Activated CD4-positive, alpha-beta memory T cell treated with anti-CD3 and anti-CD28 coated beads for 36 hours (primary cell): Measurements from ENCODE around the gene TMEM244. TPM values are rescaled to one million over a fixed set of nuclear protein-coding genes. Genes with fewer than 3 reads are reported as not detected.

ENCODE experiments used
- CTCF ChIA-PET: fragments of 350-600 bp; sonication (Branson Sonifier 250); formaldehyde crosslinking; loops from one replicate; lab custom pipeline; 2021; ENCODE audit warnings: antibody characterized with exemption, inconsistent platforms; lab: Charles Lee
- POLR2A ChIA-PET: fragments of 350-600 bp; sonication (Branson Sonifier 250); formaldehyde crosslinking; loops from one replicate; lab custom pipeline; 2021; ENCODE audit warnings: antibody characterized with exemption; lab: Charles Lee
- DNase-seq: peaks from one replicate; pipeline ENCODE4 v3.0.0-alpha.2; 2020
- H3K27ac Mint-ChIP-seq: one replicate; pipeline ENCODE4 v1.8.0; 2021; ENCODE audit warnings: mixed read lengths
- H3K27me3 Mint-ChIP-seq: one replicate; pipeline ENCODE4 v1.8.0; 2021; ENCODE audit warnings: mixed read lengths
- H3K36me3 Mint-ChIP-seq: one replicate; pipeline ENCODE4 v1.8.0; 2021; ENCODE audit warnings: mixed read lengths
- H3K4me1 Mint-ChIP-seq: one replicate; pipeline ENCODE4 v1.8.0; 2021; ENCODE audit warnings: low read depth, mixed read lengths
- H3K4me3 Mint-ChIP-seq: one replicate; pipeline ENCODE4 v1.8.0; 2021; ENCODE audit warnings: mild to moderate bottlenecking, mixed read lengths
- H3K9me3 Mint-ChIP-seq: one replicate; pipeline ENCODE4 v1.8.0; 2021; ENCODE audit warnings: mixed read lengths
- intact Hi-C: fragments of 100-400 bp; cut with micrococcal nuclease; formaldehyde crosslinking; loops from one replicate; pipeline ENCODE4 v1.15.1; 2023
- total RNA-seq, 2 experiments: library from RNA; stranded (reverse); gene quantifications; one replicate each; pipeline ENCODE4 v1.2.3, GENCODE V29; 2021

TMEM244 gene, protein sequence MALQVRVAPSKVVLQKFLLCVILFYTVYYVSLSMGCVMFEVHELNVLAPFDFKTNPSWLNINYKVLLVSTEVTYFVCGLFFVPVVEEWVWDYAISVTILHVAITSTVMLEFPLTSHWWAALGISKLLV
- total RNA-seq, result not detected

DNA sequence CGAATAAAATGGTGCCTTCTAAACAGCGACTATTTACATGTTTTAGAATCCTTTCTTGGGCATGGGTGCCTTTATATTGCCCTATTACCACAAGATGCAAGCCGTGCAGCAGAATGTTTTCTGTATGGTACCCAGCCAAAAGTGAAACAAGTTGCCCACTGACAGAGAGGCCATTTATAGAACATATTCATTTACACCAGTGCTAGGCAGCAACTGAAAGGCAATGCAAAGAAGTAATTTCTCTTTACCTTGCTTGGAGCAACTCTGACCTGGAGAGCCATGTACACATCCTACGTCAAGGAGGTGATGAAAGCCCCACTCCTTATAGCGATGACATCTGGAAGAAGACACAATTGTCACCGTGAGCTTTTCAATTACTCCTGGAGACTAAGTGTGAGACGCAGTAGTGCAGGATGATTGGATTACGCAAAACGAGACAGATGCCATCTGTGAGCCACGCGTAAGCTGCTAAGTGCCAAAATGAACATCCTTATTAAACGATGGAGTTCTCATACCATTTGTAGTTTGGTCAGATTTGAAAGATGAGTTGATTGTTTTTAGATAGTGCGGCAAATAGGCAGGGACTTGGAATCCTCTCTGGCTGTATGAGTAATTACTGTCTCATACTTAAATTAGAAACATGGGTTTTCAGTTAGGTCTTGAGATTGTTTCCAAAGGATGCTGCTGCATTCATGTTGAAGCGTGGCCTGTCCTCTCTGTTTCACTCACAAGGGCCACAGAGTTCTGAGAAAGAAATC lies at the start of gene TMEM244:
Gene TMEM244 (minus strand): TSS at position 408 of the 758 bp plus-strand sequence. CDS start 127 bp downstream, at position 281.
- peaks cover 14% of the 10 kb centered on the region for H3K4me1 Mint-ChIP-seq
- H3K9me3 Mint-ChIP-seq, result peaks cover 2% of the 10 kb centered on the region
- no peaks in the 10 kb centered on the region for H3K27me3 Mint-ChIP-seq
- peak within 1 kb of the TSS; percentile 41 for H3K4me3 Mint-ChIP-seq
- ChIA-PET POLR2A (interaction anchor here (1.5 kb wide), 1 partner anchor 15 kb away, joined by 4 read pairs; no protein-coding TSS in a partner anchor), CTCF (interaction anchor here (0.7 to 1.6 kb wide), 2 partner anchors 77 to 156 kb away, joined by 3 read pairs; no protein-coding TSS in a partner anchor)
- intact Hi-C loops, result loop anchor here (1.0 to 2.0 kb wide), 2 partner anchors 14 to 370 kb away; no protein-coding TSS in a partner anchor
- H3K27ac Mint-ChIP-seq, result peak within 1 kb of the TSS; percentile 19
- H3K36me3 Mint-ChIP-seq, result no peaks in the 10 kb centered on the region
- DNase-seq, result peak; percentile 26

DNA sequence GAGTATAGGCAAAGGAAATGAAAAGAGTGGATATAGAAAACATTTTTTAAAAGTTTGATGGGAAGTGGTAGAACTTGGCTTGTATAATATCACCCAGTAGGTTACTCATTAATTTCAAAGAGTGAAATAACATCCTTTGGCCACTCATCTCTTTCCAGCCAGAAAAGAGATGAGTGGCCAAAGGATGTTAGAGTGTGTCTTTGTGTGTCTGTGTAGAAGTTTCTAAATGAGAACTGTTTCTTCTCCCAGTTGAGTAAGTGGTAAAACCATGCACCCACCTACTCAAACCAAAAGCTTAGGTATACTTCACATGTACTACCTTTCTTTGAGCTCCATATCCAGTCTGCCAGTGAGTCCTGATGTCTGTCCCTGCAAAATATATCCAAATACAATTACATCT lies 47.7 kb upstream of the TMEM244 start:
- POLR2A ChIA-PET, result no interaction called here
- H3K27ac Mint-ChIP-seq, result no peak overlapping the region
- H3K27me3 Mint-ChIP-seq, result no peaks in the 10 kb centered on the region
- H3K9me3 Mint-ChIP-seq, result no peaks in the 10 kb centered on the region
- H3K4me1 Mint-ChIP-seq, result peaks cover 9% of the 10 kb centered on the region
- no peak for DNase-seq
- CTCF ChIA-PET, result interaction anchor here (1.5 kb wide), 1 partner anchor 113 kb away, joined by 5 read pairs; no protein-coding TSS in a partner anchor
- intact Hi-C loops, result loop anchor here (5.0 kb wide), 1 partner anchor 118 kb away; no protein-coding TSS in a partner anchor
- no peak overlapping the region for H3K4me3 Mint-ChIP-seq
- H3K36me3 Mint-ChIP-seq, result no peaks in the 10 kb centered on the region

DNA sequence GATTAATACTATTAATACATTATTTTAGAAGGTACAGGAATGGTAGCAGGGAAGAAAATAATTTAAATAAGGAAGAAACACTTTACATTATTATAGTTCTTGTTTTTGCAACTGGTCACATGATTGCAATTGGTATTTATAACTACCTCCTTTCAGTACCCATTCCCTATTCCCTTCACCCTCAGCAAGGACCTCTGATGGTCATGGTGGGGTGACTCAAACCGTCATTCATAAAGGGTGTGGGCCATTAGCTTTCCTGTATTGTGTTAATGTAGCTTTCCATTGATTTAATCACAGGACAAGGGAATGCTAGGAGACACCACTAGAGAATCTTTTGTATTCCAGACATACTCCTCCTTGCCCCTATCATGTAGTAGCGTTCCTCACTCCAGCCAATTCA lies 47.2 kb upstream of the TMEM244 start:
- Mint-ChIP-seq H3K27ac (no peak overlapping the region), H3K27me3 (no peaks in the 10 kb centered on the region), H3K36me3 (no peaks in the 10 kb centered on the region), H3K9me3 (no peaks in the 10 kb centered on the region), H3K4me3 (no peak overlapping the region), H3K4me1 (peaks cover 9% of the 10 kb centered on the region)
- intact Hi-C loops, result loop anchor here (5.0 kb wide), 1 partner anchor 119 kb away; no protein-coding TSS in a partner anchor
- CTCF ChIA-PET, result interaction anchor here (1.5 to 1.6 kb wide), 2 partner anchors 113 to 133 kb away, joined by 5 read pairs; no protein-coding TSS in a partner anchor
- POLR2A ChIA-PET, result no interaction called here
- no peak for DNase-seq

DNA sequence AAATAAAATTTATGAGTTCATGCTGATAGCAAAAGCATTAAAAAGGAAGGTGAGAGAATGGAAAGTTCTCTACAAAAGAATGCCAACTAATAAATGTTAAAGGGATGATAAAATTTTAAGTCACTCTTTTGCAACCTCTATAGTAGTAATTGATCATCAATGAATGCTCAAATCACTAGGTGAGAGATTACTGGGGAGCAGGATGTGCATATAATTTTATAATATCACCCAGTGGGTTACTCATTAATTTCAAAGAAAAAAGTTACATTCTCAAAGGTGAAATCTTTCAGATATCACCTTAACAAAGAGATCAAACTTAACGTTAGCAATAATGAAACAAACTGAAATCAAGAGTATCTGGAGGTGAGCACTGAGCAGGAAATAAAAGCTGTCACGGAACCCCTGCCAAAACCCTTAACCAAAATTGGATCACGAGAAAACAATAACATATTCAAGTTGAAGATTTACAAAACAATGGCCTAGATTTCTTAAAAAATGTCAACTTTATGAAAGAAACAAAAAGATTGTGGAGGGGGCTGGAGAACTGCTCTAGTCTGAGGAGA lies 45.5 kb upstream of the TMEM244 start:
- DNase-seq, result no peak
- no peaks in the 10 kb centered on the region for H3K9me3 Mint-ChIP-seq
- H3K4me3 Mint-ChIP-seq, result no peak overlapping the region
- peaks cover 9% of the 10 kb centered on the region for H3K4me1 Mint-ChIP-seq
- peaks cover 1% of the 10 kb centered on the region for H3K27me3 Mint-ChIP-seq
- H3K36me3 Mint-ChIP-seq, result no peaks in the 10 kb centered on the region
- ChIA-PET CTCF (interaction anchor here (1.6 kb wide), 1 partner anchor 131 kb away, joined by 5 read pairs; no protein-coding TSS in a partner anchor), POLR2A (no interaction called here)
- no peak overlapping the region for H3K27ac Mint-ChIP-seq
- intact Hi-C loops, result loop anchor here (5.0 kb wide), 1 partner anchor 121 kb away; no protein-coding TSS in a partner anchor

DNA sequence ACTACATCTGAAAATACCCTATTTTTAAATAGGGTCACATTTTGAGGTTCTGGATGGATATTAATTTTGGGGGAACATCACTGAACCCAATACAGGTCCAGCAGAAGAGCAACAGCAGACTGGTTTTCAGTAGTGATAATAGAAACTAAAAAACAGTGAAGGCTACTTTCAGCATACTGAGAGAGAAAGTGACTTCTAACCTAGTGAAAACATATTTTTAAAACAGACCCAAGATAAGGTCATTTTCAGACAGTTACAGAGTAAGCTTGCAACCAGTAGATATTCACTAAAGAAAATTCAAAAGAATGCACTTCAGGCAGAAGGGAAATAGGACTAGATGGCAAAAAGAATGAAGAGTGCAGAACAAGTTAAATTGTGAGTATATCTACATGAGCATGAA lies 42.0 kb upstream of the TMEM244 start:
- DNase-seq, result no peak
- intact Hi-C loops, result no loop called here
- no peak overlapping the region for H3K27ac Mint-ChIP-seq
- H3K4me3 Mint-ChIP-seq, result no peak overlapping the region
- CTCF ChIA-PET, result no interaction called here
- H3K27me3 Mint-ChIP-seq, result peaks cover 4% of the 10 kb centered on the region
- no peaks in the 10 kb centered on the region for H3K9me3 Mint-ChIP-seq
- peaks cover 6% of the 10 kb centered on the region for H3K4me1 Mint-ChIP-seq
- POLR2A ChIA-PET, result no interaction called here
- H3K36me3 Mint-ChIP-seq, result no peaks in the 10 kb centered on the region

DNA sequence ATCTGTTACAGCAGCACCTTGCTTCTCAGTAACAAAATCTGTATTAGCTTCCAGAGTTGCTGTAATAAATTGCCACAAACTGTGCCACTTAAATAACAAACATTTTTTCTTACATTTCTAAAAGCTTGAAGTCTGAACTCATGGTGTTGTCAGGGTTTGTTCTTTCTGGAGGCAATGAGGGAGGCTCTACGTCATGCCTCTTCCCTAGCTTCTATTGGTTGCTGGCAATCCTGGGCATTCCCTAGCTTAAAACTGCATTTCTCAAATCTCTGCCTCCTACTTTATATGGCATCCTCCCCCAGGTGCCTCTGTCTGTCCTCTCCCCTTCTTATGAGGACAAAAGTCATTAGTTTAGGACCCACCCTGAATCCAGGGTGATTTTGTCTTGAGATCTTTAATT lies 41.6 kb upstream of the TMEM244 start:
- Mint-ChIP-seq H3K27me3 (peaks cover 4% of the 10 kb centered on the region), H3K9me3 (no peaks in the 10 kb centered on the region), H3K4me1 (peaks cover 6% of the 10 kb centered on the region), H3K27ac (no peak overlapping the region), H3K36me3 (no peaks in the 10 kb centered on the region), H3K4me3 (no peak overlapping the region)
- CTCF ChIA-PET, result no interaction called here
- no peak for DNase-seq
- POLR2A ChIA-PET, result no interaction called here
- intact Hi-C loops, result no loop called here

DNA sequence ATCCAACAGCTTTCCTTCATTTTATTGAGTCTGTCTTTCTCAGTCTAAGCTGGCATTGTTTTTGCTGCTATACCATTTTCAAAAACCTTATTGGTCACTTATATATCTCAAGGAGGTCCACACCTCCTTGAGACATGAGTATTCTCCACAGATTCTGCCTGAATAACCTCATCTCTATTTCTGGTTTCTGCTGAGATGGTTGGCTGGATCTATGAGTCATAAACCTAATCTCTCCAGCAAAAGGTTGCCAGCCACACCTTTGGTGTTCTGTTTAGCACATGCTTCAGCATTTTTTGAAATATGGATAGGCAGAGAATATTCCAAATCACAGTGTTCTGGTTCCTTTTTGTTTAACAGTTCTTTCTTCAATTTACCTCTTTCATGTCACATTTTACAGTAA lies 40.8 kb upstream of the TMEM244 start:
- Mint-ChIP-seq H3K4me1 (peaks cover 4% of the 10 kb centered on the region), H3K27ac (no peak overlapping the region), H3K36me3 (no peaks in the 10 kb centered on the region), H3K9me3 (no peaks in the 10 kb centered on the region), H3K27me3 (peaks cover 4% of the 10 kb centered on the region), H3K4me3 (no peak overlapping the region)
- ChIA-PET CTCF (no interaction called here), POLR2A (no interaction called here)
- intact Hi-C loops, result no loop called here
- DNase-seq, result no peak

DNA sequence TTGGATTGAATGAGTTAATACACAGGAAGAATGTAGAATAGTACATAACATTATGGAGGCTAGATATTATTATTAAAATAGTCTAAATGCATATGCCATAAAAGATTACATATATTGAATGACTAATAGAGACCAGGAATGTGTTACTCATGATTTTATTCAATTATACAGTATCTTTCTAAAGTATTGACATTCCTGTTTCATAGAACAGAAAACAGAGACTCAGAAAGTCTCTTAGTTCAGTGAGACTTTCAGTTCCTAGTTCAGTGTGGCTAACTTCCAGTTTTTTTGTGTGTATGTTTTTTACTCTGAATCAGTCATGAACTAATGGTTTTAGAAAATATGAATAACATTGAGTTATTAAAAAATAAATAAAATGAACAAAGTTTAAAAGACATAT lies 34.6 kb upstream of the TMEM244 start:
- Mint-ChIP-seq H3K27ac (no peak overlapping the region), H3K9me3 (no peaks in the 10 kb centered on the region), H3K4me3 (no peak overlapping the region), H3K4me1 (no peaks in the 10 kb centered on the region), H3K36me3 (no peaks in the 10 kb centered on the region), H3K27me3 (no peaks in the 10 kb centered on the region)
- intact Hi-C loops, result no loop called here
- ChIA-PET CTCF (interaction anchor here (1.9 kb wide), 2 partner anchors 16 to 126 kb away, joined by 4 to 6 read pairs; no protein-coding TSS in a partner anchor), POLR2A (no interaction called here)
- DNase-seq, result no peak

DNA sequence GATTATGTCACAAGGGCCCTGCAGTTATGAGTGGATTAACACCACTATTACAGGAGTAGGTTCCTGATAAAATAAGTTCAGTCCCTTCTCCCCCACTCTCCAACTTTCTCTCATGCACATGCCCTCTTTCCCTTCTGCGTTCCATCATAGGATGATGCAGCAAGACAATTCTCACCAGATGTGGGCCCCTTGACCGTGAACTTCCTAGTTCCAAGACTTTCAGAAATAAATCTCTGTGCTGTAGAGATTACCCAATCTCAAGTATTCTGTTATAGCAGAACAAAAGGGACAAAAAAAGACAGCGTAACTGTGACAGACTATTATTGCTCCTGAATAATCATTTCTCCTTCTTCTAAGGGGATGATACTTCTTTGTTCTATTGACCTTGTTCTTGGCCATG lies 33.8 kb upstream of the TMEM244 start:
- DNase-seq, result no peak
- H3K27me3 Mint-ChIP-seq, result no peaks in the 10 kb centered on the region
- H3K27ac Mint-ChIP-seq, result no peak overlapping the region
- no peaks in the 10 kb centered on the region for H3K9me3 Mint-ChIP-seq
- no peak overlapping the region for H3K4me3 Mint-ChIP-seq
- peaks cover 5% of the 10 kb centered on the region for H3K4me1 Mint-ChIP-seq
- H3K36me3 Mint-ChIP-seq, result no peaks in the 10 kb centered on the region
- POLR2A ChIA-PET, result no interaction called here
- CTCF ChIA-PET, result interaction anchor here (1.2 to 1.9 kb wide), 3 partner anchors 15 to 127 kb away, joined by 4 to 6 read pairs (median 4); no protein-coding TSS in a partner anchor
- intact Hi-C loops, result no loop called here

DNA sequence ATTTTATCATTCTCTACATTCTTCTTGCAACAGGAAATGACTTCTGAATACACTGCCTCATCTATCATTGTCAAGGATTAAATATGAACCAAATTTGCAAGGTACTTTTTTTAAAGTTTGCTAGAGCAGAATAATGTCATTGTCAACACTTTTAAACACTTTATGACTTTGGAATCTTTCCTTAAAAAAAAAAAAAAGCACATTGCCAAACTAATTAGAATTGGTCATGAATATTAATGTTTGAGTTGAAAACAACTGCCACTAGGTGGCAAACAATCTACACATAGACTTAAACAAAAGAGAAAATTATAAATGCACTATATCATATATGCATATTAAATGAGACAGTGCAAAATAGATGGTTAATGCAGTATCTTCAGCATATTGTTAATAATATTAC lies 32.5 kb upstream of the TMEM244 start:
- H3K4me3 Mint-ChIP-seq, result no peak overlapping the region
- CTCF ChIA-PET, result interaction anchor here (1.2 to 1.9 kb wide), 4 partner anchors 14 to 128 kb away, joined by 3 to 6 read pairs (median 4); no protein-coding TSS in a partner anchor

DNA sequence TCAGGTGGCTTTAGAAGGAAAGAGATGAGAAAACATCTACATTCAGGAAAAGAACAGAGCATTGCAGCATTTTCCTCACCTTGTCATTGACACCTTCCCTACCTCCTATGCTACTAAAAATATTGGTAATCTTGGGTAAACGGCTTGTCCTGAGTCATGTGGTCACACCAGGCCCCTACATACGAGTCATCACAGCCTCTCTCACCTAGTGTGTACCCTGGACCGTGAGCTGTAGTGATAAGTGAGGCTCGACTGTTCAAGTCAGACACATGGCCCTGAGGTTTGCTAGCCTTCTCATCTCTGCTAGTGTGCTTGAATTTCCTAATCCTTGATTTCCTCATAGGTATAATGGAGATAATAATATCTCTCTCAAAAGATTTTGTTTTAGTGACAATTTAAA lies 29.6 kb upstream of the TMEM244 start:
- Mint-ChIP-seq H3K9me3 (no peaks in the 10 kb centered on the region), H3K27me3 (no peaks in the 10 kb centered on the region), H3K4me1 (peaks cover 5% of the 10 kb centered on the region), H3K4me3 (no peak overlapping the region), H3K27ac (no peak overlapping the region), H3K36me3 (no peaks in the 10 kb centered on the region)
- ChIA-PET CTCF (interaction anchor here (1.0 to 2.0 kb wide), 5 partner anchors 10 to 391 kb away, joined by 3 to 5 read pairs (median 3); no protein-coding TSS in a partner anchor), POLR2A (no interaction called here)
- DNase-seq, result no peak
- intact Hi-C loops, result no loop called here

More for the DNA sequence above, 32.5 kb upstream of the TMEM244 start:
- intact Hi-C loops, result loop anchor here (1.0 kb wide), 2 partner anchors 43 to 128 kb away; no protein-coding TSS in a partner anchor
- Mint-ChIP-seq H3K27me3 (no peaks in the 10 kb centered on the region), H3K27ac (no peak overlapping the region), H3K4me1 (peaks cover 5% of the 10 kb centered on the region), H3K9me3 (no peaks in the 10 kb centered on the region), H3K36me3 (no peaks in the 10 kb centered on the region)
- POLR2A ChIA-PET, result no interaction called here
- DNase-seq, result no peak

DNA sequence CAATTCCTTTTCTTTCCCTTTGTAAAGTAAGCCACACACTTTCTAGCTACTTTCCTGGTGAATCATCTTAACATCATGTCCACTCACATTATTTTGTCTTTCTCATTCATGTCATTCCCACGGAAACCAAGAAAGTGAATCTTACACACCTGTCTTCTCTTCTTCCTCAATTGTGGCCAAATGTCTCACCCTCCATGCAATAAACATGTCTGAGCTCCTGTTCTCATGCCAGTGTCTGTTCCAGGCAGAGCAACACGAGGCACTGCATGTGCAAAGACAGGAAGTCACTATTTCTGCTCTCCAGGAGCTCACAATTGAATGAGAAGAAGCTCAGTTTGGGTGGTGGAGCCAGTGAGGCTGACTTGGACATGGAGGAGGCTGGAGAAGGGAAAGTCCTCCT lies 29.0 kb upstream of the TMEM244 start:
- CTCF ChIA-PET, result interaction anchor here (1.0 to 2.0 kb wide), 5 partner anchors 11 to 391 kb away, joined by 3 to 5 read pairs (median 3); no protein-coding TSS in a partner anchor
- no peaks in the 10 kb centered on the region for H3K36me3 Mint-ChIP-seq
- intact Hi-C loops, result no loop called here
- no peaks in the 10 kb centered on the region for H3K9me3 Mint-ChIP-seq
- POLR2A ChIA-PET, result no interaction called here
- no peak overlapping the region for H3K4me3 Mint-ChIP-seq
- peaks cover 5% of the 10 kb centered on the region for H3K4me1 Mint-ChIP-seq
- no peak overlapping the region for H3K27ac Mint-ChIP-seq
- no peaks in the 10 kb centered on the region for H3K27me3 Mint-ChIP-seq
- peak; percentile 12 for DNase-seq
